GM20000 (cell line): ENCODE data around the gene FAM234B.

Experiments used
- DNase-seq: peaks from one replicate; pipeline ENCODE4 v3.0.0; 2012; ENCODE audit warnings: low spot score
- TF ChIP-seq, protein P1 (sequence below): IDR thresholded peaks from 2 replicates; pipeline ENCODE4 v1.5.1; 2012; ENCODE audit warnings: mild to moderate bottlenecking, control low read depth; ENCODE audit errors: extremely low read depth, missing control alignments

The FAM234B gene

DNA sequence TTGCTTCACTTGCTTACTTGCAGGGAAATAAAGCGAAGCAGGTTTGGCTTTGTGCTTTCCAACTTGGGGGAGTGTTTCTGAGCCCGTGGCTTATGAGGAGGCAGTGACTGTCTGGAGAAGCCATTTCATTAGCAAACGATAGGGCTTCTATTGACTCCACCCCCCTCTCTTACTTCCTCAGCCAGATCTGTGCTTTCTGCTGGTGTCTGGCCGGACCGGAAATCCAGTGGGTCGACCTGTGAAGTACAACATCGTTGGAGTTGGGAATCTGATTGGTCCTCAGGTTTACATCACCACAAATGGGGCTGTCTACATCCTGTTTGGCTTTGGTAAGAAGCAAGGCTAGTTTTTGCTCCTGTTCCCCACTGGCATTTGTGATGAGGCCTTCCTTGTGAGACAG, 22.3 kb downstream of the FAM234B start:
- DNase-seq: no peak
- TF ChIP-seq, protein P1, sequence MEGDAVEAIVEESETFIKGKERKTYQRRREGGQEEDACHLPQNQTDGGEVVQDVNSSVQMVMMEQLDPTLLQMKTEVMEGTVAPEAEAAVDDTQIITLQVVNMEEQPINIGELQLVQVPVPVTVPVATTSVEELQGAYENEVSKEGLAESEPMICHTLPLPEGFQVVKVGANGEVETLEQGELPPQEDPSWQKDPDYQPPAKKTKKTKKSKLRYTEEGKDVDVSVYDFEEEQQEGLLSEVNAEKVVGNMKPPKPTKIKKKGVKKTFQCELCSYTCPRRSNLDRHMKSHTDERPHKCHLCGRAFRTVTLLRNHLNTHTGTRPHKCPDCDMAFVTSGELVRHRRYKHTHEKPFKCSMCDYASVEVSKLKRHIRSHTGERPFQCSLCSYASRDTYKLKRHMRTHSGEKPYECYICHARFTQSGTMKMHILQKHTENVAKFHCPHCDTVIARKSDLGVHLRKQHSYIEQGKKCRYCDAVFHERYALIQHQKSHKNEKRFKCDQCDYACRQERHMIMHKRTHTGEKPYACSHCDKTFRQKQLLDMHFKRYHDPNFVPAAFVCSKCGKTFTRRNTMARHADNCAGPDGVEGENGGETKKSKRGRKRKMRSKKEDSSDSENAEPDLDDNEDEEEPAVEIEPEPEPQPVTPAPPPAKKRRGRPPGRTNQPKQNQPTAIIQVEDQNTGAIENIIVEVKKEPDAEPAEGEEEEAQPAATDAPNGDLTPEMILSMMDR: no peak

DNA sequence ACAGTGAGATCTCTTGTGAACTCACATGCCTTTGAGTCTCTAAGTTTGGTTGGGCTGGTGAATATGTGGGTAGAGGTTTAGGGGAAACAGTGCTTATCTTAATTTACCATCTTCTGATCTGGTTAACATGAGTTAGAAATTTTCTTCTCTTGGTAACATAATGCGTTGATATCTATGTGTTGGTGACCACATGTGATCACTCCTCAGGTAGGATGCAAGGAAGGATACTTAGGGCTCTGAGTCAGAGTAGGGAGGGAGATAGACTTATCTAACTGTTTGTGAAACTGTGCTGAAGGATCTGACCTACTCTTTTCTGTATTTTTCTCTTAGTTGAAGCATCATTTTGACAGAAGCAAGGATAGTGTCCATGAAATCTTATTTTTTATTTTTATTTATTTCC, 23.1 kb downstream of the FAM234B start:
- TF ChIP-seq, protein P1: no peak
- DNase-seq: no peak

DNA sequence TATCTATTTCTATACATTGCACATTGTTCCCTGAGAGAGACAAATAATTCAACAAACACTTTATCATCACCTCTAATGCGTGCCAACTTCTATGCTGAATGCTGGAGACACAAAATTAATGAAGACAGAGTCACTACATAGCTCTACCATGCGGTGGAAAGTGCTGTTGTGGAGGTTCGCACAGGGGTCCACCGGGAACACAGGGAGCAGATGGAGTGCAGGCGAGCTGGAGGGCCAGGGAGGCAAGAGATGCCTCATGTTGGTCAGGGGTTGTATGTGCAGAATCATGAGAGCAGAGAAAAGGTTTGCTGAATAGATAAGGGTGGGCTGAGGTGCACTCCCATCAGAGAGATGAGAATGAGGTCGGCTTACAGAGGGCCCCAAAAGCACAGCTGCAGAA, 25.2 kb downstream of the FAM234B start:
- TF ChIP-seq, protein P1: no peak
- DNase-seq: no peak

DNA sequence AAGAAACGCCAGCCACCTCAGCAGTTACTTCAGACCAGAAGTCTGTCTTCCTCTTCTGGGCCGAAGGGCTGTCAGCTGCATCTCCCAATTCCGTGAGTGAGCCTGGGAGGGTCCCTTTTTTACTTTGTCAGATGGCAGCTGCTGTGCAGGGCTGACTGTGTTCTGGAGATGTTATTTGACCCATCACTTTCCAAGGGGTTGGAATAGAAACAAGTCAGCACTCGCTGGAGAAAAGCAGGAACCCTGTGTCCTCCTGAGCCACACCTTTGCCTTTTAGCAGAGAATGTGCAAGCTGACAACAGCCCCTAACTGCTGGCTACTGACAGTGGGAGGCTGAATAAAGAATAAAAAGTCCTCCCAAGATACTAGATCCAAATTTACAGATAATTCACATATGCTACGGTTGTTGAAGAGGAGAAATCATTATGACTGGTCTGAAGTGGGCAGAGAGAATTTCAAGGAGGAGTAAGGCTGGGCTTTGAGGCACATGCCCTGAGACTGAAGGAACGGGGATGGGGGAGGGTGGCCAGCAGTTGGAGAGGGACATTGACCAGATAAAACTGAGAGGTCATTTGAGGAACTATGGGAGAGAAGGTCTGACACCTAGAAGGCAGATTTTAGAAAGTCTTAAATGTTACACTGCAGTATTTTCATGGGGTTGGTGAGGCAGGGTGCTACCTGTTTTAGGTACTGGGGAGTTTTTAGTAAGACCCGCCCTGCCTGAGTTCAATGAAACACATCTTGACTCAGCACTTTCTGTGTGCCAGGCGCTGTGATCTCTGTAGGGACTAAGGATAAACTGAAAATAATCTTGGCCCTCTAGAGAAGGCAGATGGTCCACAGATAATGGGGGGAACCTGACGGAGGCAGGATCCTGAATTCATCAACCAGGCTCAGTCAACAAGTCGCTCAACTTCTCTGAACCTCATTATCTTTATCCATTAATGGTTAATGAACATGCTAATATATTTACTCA, 27.4 kb downstream of the FAM234B start:
- TF ChIP-seq, protein P1: no peak
- DNase-seq: no peak

DNA sequence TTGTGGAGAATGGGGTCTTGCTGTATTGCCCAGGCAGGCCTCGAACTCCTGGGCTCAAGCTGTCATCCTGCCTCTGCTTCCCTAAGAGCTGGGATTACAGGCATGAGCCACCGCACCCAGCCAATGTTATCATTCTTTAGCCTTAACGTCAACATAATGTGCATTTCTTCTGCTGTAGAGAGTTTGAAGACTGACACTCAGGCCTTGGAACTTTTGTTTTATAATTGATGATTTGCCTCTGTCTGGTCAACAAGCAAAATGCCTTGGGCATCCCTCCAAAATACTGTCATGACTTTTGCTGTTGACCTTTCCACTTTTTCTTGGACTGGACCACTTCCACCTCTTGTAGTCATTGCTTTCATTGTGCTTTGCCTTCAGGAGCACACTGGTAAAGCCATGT, 29.0 kb downstream of the FAM234B start:
- TF ChIP-seq, protein P1: no peak

DNA sequence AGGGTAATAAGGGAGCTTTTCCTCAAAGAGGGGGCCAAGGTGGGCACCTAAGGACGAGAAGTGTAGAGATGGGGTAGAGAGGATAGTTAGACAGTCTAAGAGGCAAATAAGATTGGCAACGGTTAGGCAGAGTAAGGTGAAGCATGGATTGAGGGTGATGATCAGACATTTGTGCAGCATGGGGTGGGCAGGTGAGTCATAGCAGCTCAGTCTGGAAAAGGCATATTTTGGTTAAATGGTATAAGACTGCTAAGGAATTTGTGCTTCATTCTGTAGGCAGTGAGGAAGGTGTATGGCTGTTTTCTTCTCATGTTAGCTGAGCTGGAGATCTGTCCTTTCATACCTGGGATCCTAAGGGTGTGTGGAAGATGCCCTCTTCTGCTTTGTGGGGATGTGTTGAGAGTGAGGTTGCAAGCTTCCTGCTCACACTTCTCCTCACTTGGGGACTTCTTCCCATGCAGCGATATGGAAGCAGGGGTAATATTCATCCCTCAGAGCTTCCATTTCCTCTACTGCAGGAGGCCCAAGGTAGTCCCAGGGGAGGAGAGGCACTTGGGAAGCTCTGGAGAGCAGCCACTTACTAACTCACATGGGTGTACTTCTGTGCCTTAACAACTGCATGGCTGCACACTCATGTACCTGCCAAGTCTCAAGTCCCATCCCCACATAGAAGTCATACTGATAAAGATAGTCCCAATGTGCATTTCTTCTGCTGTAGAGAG, 30.4 kb downstream of the FAM234B start:
- TF ChIP-seq, protein P1: no peak
- DNase-seq: no peak

More for the DNA sequence above, 29.0 kb downstream of the FAM234B start:
- DNase-seq: no peak

DNA sequence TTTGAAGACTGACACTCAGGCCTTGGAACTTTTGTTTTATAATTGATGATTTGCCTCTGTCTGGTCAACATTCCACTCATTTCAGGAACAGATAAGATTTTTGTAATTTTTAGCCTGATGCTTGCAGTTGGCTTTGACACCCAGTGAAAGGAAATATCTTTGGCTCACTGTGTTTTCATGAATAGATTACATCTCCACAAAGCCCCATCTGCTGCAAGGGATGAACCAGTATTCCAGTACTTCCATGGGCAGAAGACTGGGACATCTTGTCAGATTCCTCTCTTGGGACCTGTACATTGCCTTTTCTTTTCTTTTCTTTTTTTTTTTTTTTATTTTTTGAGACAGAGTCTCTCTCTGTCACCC, 30.9 kb downstream of the FAM234B start:
- TF ChIP-seq, protein P1: no peak
- DNase-seq: no peak
